CD8-positive, alpha-beta memory T cell (primary cell): Measurements from ENCODE around the gene SPANXB1. TPM values are rescaled to one million over a fixed set of nuclear protein-coding genes. Genes with fewer than 3 reads are reported as not detected.
"Not testable (repeated sequence)": the region's sequence is repeated elsewhere in the genome, so short reads cannot be mapped to it uniquely, and the experiment has no call there.

Experiments
- CTCF ChIA-PET: fragments of 350-600 bp; sonication (Branson Sonifier 250); formaldehyde crosslinking; loops from one replicate; lab custom pipeline; 2021; ENCODE audit warnings: antibody characterized with exemption; lab: Charles Lee
- POLR2A ChIA-PET: fragments of 350-600 bp; sonication (Branson Sonifier 250); formaldehyde crosslinking; loops from one replicate; lab custom pipeline; 2021; ENCODE audit warnings: antibody characterized with exemption; lab: Charles Lee
- DNase-seq, 5 donors: peaks; one replicate each; pipeline versions ENCODE4 v3.0.0 to v3.0.0-alpha.2; 2020 to 2022; ENCODE audit warnings: mixed read lengths in 1 of 5
- H3K27ac ChIP-seq: one replicate; pipeline ENCODE4 v1.7.0; 2013; ENCODE audit warnings: low read depth, mild to moderate bottlenecking, low read length, moderate library complexity
- H3K27me3 ChIP-seq: 2 replicates; pipeline ENCODE4 v1.7.0; 2013; ENCODE audit warnings: low read length, mild to moderate bottlenecking; ENCODE audit not compliant: insufficient read depth, poor library complexity, severe bottlenecking
- H3K36me3 ChIP-seq: 2 replicates; pipeline ENCODE4 v1.7.0; 2013; ENCODE audit warnings: mild to moderate bottlenecking, low read length, moderate library complexity; ENCODE audit not compliant: insufficient read depth
- H3K4me1 ChIP-seq: 2 replicates; pipeline ENCODE4 v1.7.0; 2013; ENCODE audit warnings: mild to moderate bottlenecking, low read length, moderate library complexity; ENCODE audit not compliant: insufficient read depth
- H3K4me3 ChIP-seq: 2 replicates; pipeline ENCODE4 v1.7.0; 2013; ENCODE audit warnings: mild to moderate bottlenecking, low read length
- H3K9me3 ChIP-seq: 2 replicates; pipeline ENCODE4 v1.7.0; 2013; ENCODE audit warnings: mild to moderate bottlenecking, low read length
- H3K27ac Mint-ChIP-seq, 8 donors: one replicate each; pipeline ENCODE4 v1.8.0; 2020 to 2021; ENCODE audit warnings: mixed read lengths in 8 of 8, mild to moderate bottlenecking in 6 of 8, inconsistent platforms in 3 of 8, moderate library complexity in 3 of 8
- H3K27me3 Mint-ChIP-seq, 2 donors: one replicate each; pipeline ENCODE4 v1.8.0; 2020 to 2021; ENCODE audit warnings: mixed read lengths in 2 of 2, mild to moderate bottlenecking in 1 of 2, moderate library complexity in 1 of 2
- H3K36me3 Mint-ChIP-seq, 3 donors: one replicate each; pipeline ENCODE4 v1.8.0; 2020 to 2021; ENCODE audit warnings: mixed read lengths in 3 of 3, inconsistent platforms in 1 of 3, mild to moderate bottlenecking in 1 of 3
- H3K4me1 Mint-ChIP-seq, 3 donors: one replicate each; pipeline ENCODE4 v1.8.0; 2020 to 2021; ENCODE audit warnings: mixed read lengths in 3 of 3, inconsistent platforms in 1 of 3, mild to moderate bottlenecking in 1 of 3
- H3K4me3 Mint-ChIP-seq, 7 donors: one replicate each; pipeline ENCODE4 v1.8.0; 2020 to 2021; ENCODE audit warnings: mixed read lengths in 7 of 7, mild to moderate bottlenecking in 6 of 7, moderate library complexity in 4 of 7, inconsistent platforms in 2 of 7
- H3K9me3 Mint-ChIP-seq, 5 donors: one replicate each; pipeline ENCODE4 v1.8.0; 2020 to 2022; ENCODE audit warnings: mixed read lengths in 5 of 5, mild to moderate bottlenecking in 3 of 5, moderate library complexity in 2 of 5, inconsistent platforms in 1 of 5
- polyA plus RNA-seq: library from polyadenylated mRNA; unstranded; fragments of 300-500 nt; fragmentation: Illumina TruSeq; gene quantifications from one replicate; pipeline ENCODE4 v1.2.3, GENCODE V29; 2021
- total RNA-seq, 2 experiments: library from RNA; stranded (reverse); gene quantifications; one replicate each; pipeline ENCODE4 v1.2.3, GENCODE V29; 2021

The SPANXB1 gene
- total and polyA plus RNA-seq, 3 experiments from 2014 or later: not detected

DNA sequence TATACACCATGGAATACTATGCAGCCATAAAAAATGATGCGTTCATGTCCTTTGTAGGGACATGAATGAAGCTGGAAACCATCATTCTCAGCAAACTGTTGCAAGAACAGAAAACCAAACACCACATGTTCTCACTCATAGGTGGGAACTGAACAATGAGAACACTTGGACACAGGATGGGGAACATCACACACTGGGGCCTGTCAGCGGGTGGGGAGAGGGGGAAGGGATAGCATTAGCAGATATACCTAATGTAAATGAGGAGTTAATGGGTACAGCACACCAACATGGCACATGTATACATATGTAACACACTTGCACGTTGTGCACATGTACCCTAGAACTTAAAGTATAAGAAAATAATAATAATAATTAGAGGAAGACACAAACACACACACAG lies 47.5 kb downstream of the SPANXB1 start:
- H3K27ac Mint-ChIP-seq, H3K4me3 ChIP-seq, H3K36me3 Mint-ChIP-seq, CTCF ChIA-PET, H3K4me1 Mint-ChIP-seq, H3K9me3 ChIP-seq, POLR2A ChIA-PET, H3K36me3 ChIP-seq, DNase-seq, H3K9me3 Mint-ChIP-seq, H3K4me1 ChIP-seq, H3K27me3 Mint-ChIP-seq, H3K27me3 ChIP-seq, H3K4me3 Mint-ChIP-seq, H3K27ac ChIP-seq: not testable (repeated sequence)

DNA sequence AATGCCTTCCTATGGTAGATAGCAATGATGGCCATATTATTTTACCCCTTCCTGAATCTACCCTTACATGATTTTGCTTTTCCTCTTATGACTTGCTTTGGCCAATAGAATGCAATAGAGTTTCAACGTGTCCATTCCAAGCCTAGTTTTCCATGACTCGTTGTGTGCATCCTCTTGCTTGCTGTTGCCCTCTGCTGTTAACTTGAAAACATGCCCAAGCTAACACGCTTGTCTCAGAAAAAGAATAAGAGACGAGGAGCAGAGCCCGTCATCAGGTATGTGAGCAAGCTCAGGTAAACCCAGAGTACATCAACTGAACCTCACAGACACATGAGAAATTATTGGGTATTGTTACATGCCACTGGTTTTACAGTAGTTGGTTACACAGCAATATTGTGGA lies 49.7 kb downstream of the SPANXB1 start:
- H3K27me3 ChIP-seq, POLR2A ChIA-PET, DNase-seq, H3K4me1 ChIP-seq, H3K9me3 Mint-ChIP-seq, H3K36me3 Mint-ChIP-seq, H3K4me1 Mint-ChIP-seq, H3K4me3 ChIP-seq, H3K27ac Mint-ChIP-seq, H3K27me3 Mint-ChIP-seq, H3K36me3 ChIP-seq, CTCF ChIA-PET, H3K4me3 Mint-ChIP-seq, H3K27ac ChIP-seq, H3K9me3 ChIP-seq: not testable (repeated sequence)

Other genes starting within 250 kb of the SPANXB1 start
- gene LDOC1, start 174.5 kb downstream of the SPANXB1 start, total RNA-seq: 1 to 10 TPM in 1 of 2 experiments, under 1 TPM in 1; 0.88 to 1.4 TPM
- 19.3 TPM for gene LDOC1, start 174.5 kb downstream of the SPANXB1 start, polyA plus RNA-seq
- gene SPANXC, start 239.9 kb downstream of the SPANXB1 start, total RNA-seq: not detected
- gene SPANXC, start 239.9 kb downstream of the SPANXB1 start, polyA plus RNA-seq: not detected